IMR-90 (cell line): Measurements from ENCODE around the gene HPSE2.
"Not testable (repeated sequence)": the region's sequence is repeated elsewhere in the genome, so short reads cannot be mapped to it uniquely, and the experiment has no call there.

Source experiments
- BHLHE40 ChIP-seq: fragments of 150-350 bp; IDR thresholded peaks from 2 replicates; pipeline ENCODE4 v1.6.1; 2016; ENCODE audit warnings: mild to moderate bottlenecking, low read depth, low read length
- CEBPB ChIP-seq: IDR thresholded peaks from 2 replicates; pipeline ENCODE4 v1.6.1; 2012; ENCODE audit warnings: low read depth, low read length, improper control_type of control experiment
- CHD1 ChIP-seq: IDR thresholded peaks from 2 replicates; pipeline ENCODE4 v1.6.1; 2012; ENCODE audit warnings: low read depth, low read length, improper control_type of control experiment
- FOS ChIP-seq: fragments of 150-350 bp; IDR thresholded peaks from 2 replicates; pipeline ENCODE4 v1.6.1; 2016; ENCODE audit warnings: low read depth, low read length
- MAFK ChIP-seq: IDR thresholded peaks from 2 replicates; pipeline ENCODE4 v1.6.1; 2012; ENCODE audit warnings: low read depth, low read length, improper control_type of control experiment
- MAZ ChIP-seq: IDR thresholded peaks from 2 replicates; pipeline ENCODE4 v1.6.1; 2012; ENCODE audit warnings: low read depth, mild to moderate bottlenecking, low read length, improper control_type of control experiment, moderate library complexity, borderline replicate concordance
- MXI1 ChIP-seq: IDR thresholded peaks from 2 replicates; pipeline ENCODE4 v1.6.1; 2012; ENCODE audit warnings: low read depth, mild to moderate bottlenecking, low read length, moderate library complexity, borderline replicate concordance
- POLR2A ChIP-seq: IDR thresholded peaks from 2 replicates; pipeline ENCODE4 v1.6.1; 2012; ENCODE audit warnings: mild to moderate bottlenecking, low read depth, low read length
- RAD21 ChIP-seq: IDR thresholded peaks from 2 replicates; pipeline ENCODE4 v1.6.1; 2012; ENCODE audit warnings: low read length, improper control_type of control experiment
- RCOR1 ChIP-seq: IDR thresholded peaks from 2 replicates; pipeline ENCODE4 v1.6.1; 2012; ENCODE audit warnings: mild to moderate bottlenecking, low read length, improper control_type of control experiment; ENCODE audit not compliant: insufficient replicate concordance
- RFX5 ChIP-seq: IDR thresholded peaks from 2 replicates; pipeline ENCODE4 v1.8.0; 2012; ENCODE audit warnings: low read depth, mild to moderate bottlenecking, low read length, moderate library complexity
- SMC3 ChIP-seq: fragments of 150-350 bp; IDR thresholded peaks from 2 replicates; pipeline ENCODE4 v1.6.1; 2016; ENCODE audit warnings: low read depth, mild to moderate bottlenecking, antibody characterized with exemption, low read length, moderate library complexity
- TF ChIP-seq, protein P1 (sequence below): conservative IDR thresholded peaks from 2 replicates; pipeline ENCODE4 v1.5.1; 2012; ENCODE audit warnings: mild to moderate bottlenecking, low read depth, low read length, improper control_type of control experiment
- TF ChIP-seq, protein P2 (sequence below): fragments of 150-350 bp; IDR thresholded peaks from 2 replicates; pipeline ENCODE4 v1.6.1; 2017; ENCODE audit warnings: mild to moderate bottlenecking, antibody characterized with exemption, low read length, low read depth

DNA sequence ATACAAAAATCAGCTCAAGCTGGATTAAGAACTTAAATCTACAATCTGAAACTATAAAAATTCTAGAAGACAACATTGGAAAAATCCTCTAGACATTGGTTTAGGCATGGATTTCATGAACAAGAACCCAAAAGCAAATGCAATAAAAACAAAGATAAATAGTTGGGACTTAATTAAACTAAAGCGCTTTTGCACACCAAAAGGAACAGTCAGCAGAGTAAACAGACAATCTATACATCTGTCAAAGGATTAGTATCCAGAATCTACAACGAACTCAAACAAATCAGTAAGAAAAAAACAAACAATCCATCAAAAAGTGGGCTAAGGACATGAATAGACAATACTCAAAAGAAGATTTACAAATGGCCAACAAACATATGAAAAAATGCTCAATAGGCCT is 733.1 kb downstream of the HPSE2 start:
- not testable (repeated sequence) for TF ChIP-seq CEBPB, POLR2A, MAZ, MAFK, RAD21, SMC3, RCOR1, MXI1, BHLHE40, FOS, RFX5, CHD1
- TF ChIP-seq, protein P1, sequence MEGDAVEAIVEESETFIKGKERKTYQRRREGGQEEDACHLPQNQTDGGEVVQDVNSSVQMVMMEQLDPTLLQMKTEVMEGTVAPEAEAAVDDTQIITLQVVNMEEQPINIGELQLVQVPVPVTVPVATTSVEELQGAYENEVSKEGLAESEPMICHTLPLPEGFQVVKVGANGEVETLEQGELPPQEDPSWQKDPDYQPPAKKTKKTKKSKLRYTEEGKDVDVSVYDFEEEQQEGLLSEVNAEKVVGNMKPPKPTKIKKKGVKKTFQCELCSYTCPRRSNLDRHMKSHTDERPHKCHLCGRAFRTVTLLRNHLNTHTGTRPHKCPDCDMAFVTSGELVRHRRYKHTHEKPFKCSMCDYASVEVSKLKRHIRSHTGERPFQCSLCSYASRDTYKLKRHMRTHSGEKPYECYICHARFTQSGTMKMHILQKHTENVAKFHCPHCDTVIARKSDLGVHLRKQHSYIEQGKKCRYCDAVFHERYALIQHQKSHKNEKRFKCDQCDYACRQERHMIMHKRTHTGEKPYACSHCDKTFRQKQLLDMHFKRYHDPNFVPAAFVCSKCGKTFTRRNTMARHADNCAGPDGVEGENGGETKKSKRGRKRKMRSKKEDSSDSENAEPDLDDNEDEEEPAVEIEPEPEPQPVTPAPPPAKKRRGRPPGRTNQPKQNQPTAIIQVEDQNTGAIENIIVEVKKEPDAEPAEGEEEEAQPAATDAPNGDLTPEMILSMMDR, result not testable (repeated sequence)
- TF ChIP-seq, protein P2, sequence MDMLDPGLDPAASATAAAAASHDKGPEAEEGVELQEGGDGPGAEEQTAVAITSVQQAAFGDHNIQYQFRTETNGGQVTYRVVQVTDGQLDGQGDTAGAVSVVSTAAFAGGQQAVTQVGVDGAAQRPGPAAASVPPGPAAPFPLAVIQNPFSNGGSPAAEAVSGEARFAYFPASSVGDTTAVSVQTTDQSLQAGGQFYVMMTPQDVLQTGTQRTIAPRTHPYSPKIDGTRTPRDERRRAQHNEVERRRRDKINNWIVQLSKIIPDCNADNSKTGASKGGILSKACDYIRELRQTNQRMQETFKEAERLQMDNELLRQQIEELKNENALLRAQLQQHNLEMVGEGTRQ, result not testable (repeated sequence)
